ENCODE measurements around the gene TRPM4.
"Not testable (repeated sequence)": the region's sequence is repeated elsewhere in the genome, so short reads cannot be mapped to it uniquely, and the experiment has no call there.

The TRPM4 gene

GRCh38 chr19:49157445-49158224 is at the start of gene TRPM4:
Gene TRPM4, plus strand, starts transcription at chr19:49157792. Its CDS starts 75 bp downstream, at chr19:49157867.
- DNase-seq: peak; percentile 63 to 74

GRCh38 chr19:49109051-49109450 is 48.5 kb upstream of the TRPM4 start:
- no peak for DNase-seq

DNA sequence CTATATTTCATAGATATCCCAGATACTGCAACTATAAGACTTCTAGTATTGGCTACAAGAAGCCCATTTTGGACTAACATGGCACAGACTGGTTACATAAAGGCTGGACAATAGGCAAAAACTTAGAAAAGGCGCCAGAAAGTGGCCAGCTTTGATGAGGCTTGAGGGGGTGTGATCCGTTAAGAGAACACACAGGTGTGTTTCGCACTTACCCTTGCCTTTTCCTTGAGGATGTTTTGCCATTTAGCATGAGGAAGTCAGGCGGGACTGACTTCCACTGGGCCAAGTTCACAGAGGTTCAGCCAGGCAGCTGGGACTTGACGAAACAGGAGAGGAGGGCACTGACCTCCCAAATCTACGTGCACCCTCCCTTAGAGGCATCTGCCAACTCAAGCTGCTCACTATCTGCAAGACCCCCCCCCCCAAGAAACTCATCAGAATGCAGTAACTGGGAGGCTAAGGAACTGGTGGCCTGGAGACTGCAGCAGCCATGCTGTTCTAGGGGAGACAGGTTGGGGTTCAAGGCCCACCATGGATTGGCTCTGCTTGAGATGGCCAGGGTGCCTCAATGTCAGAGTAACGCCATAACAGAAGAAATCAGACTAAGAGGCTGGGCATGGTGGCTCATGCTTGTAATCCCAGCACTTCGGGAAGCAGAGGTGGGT is 47.9 kb upstream of the TRPM4 start:
- DNase-seq: no peak

GRCh38 chr19:49110567-49110966 is 47.0 kb upstream of the TRPM4 start:
- no peak for DNase-seq

- no peak for DNase-seq
These were observed 46.2 kb upstream of the TRPM4 start for GRCh38 chr19:49111218-49111998.

DNA sequence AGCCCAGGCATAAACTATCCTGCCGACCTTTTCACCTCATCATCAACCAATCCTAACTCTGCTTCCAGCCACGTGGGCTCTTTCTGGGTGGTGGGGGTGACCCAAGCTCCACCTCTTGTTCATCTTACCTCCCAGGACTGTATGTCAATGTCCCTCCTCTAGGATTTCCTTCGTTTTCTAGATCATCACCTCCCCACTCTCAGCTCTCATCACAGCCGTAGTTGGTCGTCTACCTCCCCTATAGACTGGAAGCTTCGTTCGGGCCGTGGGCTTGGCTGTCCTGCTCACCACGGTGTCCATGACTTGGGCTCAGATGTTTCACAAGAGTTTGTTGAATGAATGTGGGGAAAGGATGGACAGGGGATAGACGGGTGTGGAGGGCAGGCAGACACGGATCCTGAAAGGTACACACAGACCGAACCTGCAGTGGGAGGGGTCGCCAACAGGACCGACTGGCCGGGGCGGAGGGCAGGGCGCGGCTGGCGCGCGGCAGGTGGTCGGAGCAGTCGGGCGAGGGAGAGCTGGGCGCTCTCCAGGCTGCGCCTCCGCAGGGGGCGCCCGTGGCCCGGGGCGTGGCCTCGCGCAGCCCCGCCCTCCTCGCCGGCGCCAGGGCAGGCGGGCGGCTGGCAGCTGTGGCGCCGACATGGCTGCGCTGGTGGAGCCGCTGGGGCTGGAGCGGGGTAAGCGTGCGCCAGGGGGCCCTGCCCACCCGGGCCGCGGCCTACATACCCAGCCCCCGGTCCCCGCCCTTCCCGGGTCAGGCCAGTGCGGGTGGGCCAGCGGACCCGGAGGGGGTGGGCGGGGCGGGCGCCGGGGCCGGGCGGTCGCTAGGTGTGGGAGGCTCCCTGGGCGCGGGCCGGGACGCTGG is 43.6 kb upstream of the TRPM4 start, which contains the start of gene LIN7B:
LIN7B (plus strand) TSS at position 609 of the 868 bp plus-strand sequence; CDS start at position 644, 35 bp downstream.
- DNase-seq: peak; percentile 62 to 75

GRCh38 chr19:49114630-49115363 is 42.8 kb upstream of the TRPM4 start:
- DNase-seq: peak; percentile 47 to 63

DNA sequence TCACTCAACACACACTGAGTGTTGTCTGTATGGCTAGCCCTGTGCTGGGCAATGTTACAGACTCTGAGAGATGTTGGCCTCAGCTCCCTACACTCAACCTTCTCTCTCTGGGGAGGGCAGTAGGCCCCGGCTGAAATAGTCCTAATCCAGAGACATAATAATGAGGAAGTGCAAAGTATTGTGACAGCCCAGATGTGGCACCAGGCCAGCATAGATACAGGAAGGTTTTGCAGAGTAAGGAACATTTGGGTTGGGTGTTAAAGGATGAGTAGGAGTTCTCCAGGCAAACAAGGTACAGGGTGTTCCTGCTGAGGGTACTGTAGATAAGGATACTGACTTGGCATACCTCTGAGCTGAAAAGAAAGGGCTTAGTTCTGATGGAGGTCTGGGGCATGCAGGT is 41.0 kb upstream of the TRPM4 start:
- DNase-seq: peak; percentile 83 to 84

- no peak for DNase-seq
These were observed 39.7 kb upstream of the TRPM4 start for GRCh38 chr19:49117677-49118564.

DNA sequence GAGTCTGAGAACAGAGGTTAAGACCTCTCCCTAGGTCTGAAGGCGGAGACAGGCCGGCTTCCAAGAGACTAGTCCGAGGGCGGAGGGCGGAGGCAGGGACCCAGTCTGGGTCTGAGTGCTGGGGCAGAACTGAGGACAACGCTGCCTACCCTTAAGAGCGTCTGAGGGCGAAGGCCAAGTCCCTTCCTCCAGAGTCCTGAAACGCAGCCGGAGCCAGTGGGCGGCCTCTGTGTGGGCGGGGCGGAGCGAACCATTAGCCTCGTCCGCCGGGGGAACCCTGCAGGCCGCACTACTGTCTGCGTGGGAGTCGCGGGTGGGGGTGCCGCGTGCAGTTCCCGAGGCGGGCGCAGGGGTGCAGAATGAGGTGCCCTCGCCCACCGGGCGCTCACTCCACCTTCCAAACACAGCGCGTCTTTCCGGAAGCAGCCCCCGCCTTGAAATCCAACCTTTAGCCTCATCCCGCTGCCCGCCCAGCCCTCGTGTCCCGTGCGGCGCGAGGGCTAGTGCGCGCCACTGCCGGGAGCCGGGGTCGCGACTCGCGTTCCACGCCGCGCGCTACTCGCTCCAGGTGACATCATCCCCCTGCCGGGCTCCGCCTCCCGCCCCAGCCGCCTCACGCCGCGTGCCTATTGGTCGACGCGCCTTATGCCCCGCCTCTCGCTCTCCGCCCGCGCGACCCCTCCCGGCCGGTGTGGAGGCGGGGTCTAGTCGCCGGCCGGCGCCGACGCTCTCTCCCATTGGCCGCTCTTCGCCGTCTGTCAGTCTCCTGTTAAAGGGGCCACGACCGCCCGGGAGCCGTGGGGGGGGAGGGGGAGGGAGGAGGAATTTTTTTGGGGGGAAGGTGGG is 38.8 kb upstream of the TRPM4 start, which contains the start of gene C19orf73:
C19orf73 (minus strand) TSS at position 579 of the 846 bp plus-strand sequence; CDS start at position 458, 121 bp downstream.
- DNase-seq: peak; percentile 94

GRCh38 chr19:49119411-49120324 is 37.9 kb upstream of the TRPM4 start, which contains the start of gene PPFIA3:
Gene PPFIA3, plus strand, starts transcription at chr19:49119544. Its CDS starts 8,330 bp downstream, at chr19:49127874.
- no peak for DNase-seq

GRCh38 chr19:49120325-49120683 is 37.3 kb upstream of the TRPM4 start:
- DNase-seq: no peak

DNA sequence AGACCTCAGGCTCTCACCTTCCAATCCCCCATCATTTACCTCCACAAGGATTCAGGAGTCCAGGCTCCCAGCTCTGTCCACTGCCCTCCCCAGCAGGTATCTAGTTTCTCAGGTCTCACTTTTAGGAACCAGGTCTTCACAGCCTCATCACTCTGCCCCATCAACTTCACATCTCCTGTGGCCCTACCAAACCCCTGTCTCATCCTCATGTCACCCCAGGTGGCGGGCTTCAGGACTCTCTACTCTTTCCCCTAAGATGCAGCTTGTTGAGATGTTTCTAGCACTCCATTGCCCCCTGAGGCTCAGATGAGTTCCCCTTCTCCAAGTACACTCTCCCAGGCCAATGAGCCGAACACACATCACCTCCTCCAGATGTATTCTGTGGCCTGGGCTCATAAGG is 36.7 kb upstream of the TRPM4 start:
- no peak for DNase-seq

- DNase-seq: not testable (repeated sequence)
These were observed 35.8 kb upstream of the TRPM4 start for GRCh38 chr19:49121841-49122240.

GRCh38 chr19:49123285-49123684 is 34.3 kb upstream of the TRPM4 start:
- not testable (repeated sequence) for DNase-seq

DNA sequence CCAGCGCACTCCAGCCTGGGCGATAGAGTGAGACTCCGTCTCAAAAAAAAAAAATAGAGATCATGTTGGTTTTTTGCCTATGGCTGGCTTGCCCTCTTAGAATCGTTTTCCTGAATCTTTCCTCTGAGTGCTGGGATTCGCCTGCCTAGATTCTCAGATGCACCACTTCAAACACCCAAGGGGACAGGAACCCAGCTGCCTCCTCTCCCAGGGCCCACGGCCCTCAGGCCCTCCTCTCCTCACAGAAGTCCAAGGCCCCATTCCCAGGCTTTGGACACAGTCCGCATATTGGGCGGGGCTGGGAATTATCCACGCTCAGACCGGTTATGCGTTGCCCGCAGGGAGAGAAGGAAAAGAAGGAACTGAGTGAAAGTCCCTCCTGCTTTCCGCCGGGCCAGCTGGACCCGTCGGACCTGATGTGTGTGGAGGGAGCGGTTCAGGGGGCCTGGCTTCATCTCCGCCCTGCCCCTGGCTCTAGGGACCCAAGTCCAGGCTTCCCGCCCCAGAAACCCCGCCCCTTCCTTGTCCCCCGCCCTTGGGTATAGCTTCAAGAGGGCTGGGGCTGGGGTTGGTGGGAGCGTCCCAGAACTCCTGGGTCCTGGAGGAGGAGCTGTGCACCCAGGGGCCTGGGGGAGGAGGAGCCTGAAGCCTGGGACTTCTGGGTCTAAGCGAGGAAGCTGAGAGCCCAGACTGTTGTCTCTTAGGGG is 32.4 kb upstream of the TRPM4 start:
- DNase-seq: no peak

DNA sequence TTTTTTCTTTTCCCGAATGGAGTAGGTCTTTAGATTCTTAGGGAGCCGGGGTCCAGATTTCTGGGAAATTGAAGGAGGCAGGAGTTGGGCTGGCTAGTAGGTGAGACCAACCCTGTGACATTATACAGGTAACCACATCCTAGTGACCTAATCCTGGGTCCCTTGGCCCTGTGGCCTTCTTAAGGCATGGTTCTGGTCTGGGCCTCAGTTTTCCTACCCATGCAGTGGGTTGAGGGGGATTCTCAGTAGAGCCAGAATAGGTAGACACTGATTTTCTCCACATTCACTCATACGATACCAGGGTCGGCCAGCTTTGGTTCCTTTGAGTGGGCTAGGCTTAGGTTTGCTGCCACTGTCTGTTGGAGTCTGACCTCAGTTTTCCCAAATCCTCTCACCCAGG is 31.0 kb upstream of the TRPM4 start:
- no peak for DNase-seq

DNA sequence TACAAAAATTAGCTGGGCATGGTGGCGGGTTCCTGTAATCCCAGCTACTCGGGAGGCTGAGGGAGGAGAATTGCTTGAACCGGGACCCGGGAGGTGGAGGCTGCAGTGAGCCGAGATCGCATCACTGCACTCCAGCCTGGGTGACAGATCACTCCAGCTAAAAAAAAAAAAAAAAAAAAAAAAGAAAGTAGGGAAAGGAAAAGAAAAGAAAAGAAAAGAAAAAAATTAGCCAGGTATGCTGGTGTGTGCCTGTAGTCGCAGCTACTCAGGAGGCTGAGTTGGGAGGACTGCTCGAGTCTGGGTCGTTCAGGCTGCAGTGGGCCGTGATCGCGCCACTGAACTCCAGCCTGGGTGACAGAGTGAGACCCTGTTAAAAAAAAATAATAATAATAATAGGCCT is 30.4 kb upstream of the TRPM4 start:
- DNase-seq: not testable (repeated sequence)
